ENCODE results near the gene RAP1GAP.

The RAP1GAP gene

GRCh38 chr1:21574466-21575151 is 94.5 kb downstream of the RAP1GAP start:
- TF ChIP-seq CTCF (IDR thresholded peaks at IDR 0.05; ENCODE audit: low read depth, low read length) = no peak
- in situ Hi-C loops (cut with HindIII; ENCODE audit: low sequenced_read_pairs) = no loop called here
- peak; percentile 85 for DNase-seq (ENCODE audit: low read depth, low spot score)
- H3K4me3 ChIP-seq (ENCODE audit: low read depth, low read length) = no peak overlapping the region

- DNase-seq (ENCODE audit: low read depth, low spot score) = peak; percentile 91
- in situ Hi-C loops (cut with HindIII; ENCODE audit: low sequenced_read_pairs) = no loop called here
- H3K4me3 ChIP-seq (ENCODE audit: low read depth, low read length) = no peak overlapping the region
- peak; percentile 70 for TF ChIP-seq CTCF (IDR thresholded peaks at IDR 0.05; ENCODE audit: low read depth, low read length)
These were observed 95.1 kb downstream of the RAP1GAP start for GRCh38 chr1:21573971-21574465.

- TF ChIP-seq CTCF (IDR thresholded peaks at IDR 0.05; ENCODE audit: low read depth, low read length) = no peak
- in situ Hi-C loops (cut with HindIII; ENCODE audit: low sequenced_read_pairs) = no loop called here
- H3K4me3 ChIP-seq (ENCODE audit: low read depth, low read length) = no peak overlapping the region
- no peak for DNase-seq (ENCODE audit: low read depth, low spot score)
These were observed 95.7 kb downstream of the RAP1GAP start for GRCh38 chr1:21573475-21573874.

- no peak for DNase-seq (ENCODE audit: low read depth, low spot score)
- H3K4me3 ChIP-seq (ENCODE audit: low read depth, low read length) = no peak overlapping the region
- no peak for TF ChIP-seq CTCF (IDR thresholded peaks at IDR 0.05; ENCODE audit: low read depth, low read length)
- in situ Hi-C loops (cut with HindIII; ENCODE audit: low sequenced_read_pairs) = no loop called here
These were observed 96.4 kb downstream of the RAP1GAP start for GRCh38 chr1:21572735-21573277.

- no peak overlapping the region for H3K4me3 ChIP-seq (ENCODE audit: low read depth, low read length)
- no peak for TF ChIP-seq CTCF (IDR thresholded peaks at IDR 0.05; ENCODE audit: low read depth, low read length)
- in situ Hi-C loops (cut with HindIII; ENCODE audit: low sequenced_read_pairs) = no loop called here
- DNase-seq (ENCODE audit: low read depth, low spot score) = no peak
These were observed 96.9 kb downstream of the RAP1GAP start for GRCh38 chr1:21572221-21572620.

- no peak overlapping the region for H3K4me3 ChIP-seq (ENCODE audit: low read depth, low read length)
- no peak for TF ChIP-seq CTCF (IDR thresholded peaks at IDR 0.05; ENCODE audit: low read depth, low read length)
- in situ Hi-C loops (cut with HindIII; ENCODE audit: low sequenced_read_pairs) = no loop called here
- no peak for DNase-seq (ENCODE audit: low read depth, low spot score)
These were observed 98.3 kb downstream of the RAP1GAP start for GRCh38 chr1:21570885-21571284.
